ENCODE results near the gene GRM4. TPM values are rescaled to one million over a fixed set of nuclear protein-coding genes. Genes with fewer than 3 reads are reported as not detected.
"Not testable (repeated sequence)": the region's sequence is repeated elsewhere in the genome, so short reads cannot be mapped to it uniquely, and the experiment has no call there.

GRM4 gene
- total and polyA plus RNA-seq, 4 donors = not detected

GRCh38 chr6:34189806-34190503, 44.1 kb upstream of the GRM4 start:
- H3K27ac ChIP-seq (ENCODE audit: low read depth in 1 of 2, low read length in 2 of 2) = no peak overlapping the region
- H3K4me3 ChIP-seq (ENCODE audit: low read depth in 1 of 3, low read length in 3 of 3) = no peak overlapping the region
- H3K4me1 ChIP-seq (ENCODE audit: control insufficient read depth in 4 of 4, insufficient read depth in 4 of 4, low read length in 3 of 4) = no peaks in the 10 kb centered on the region
- no peak for TF ChIP-seq GABPA (IDR thresholded peaks at IDR 0.05 in 1 of 2, conservative IDR thresholded peaks at IDR 0.05 in 1 of 2)
- TF ChIP-seq REST (IDR thresholded peaks at IDR 0.05) = no peak
- TF ChIP-seq CTCF (IDR thresholded peaks at IDR 0.05; ENCODE audit: low read depth, low read length, missing input control) = no peak
- TF ChIP-seq EGR1 (IDR thresholded peaks at IDR 0.05; ENCODE audit: low read depth in 2 of 2) = no peak
- TF ChIP-seq HNF4A (conservative IDR thresholded peaks at IDR 0.05) = no peak
- TF ChIP-seq MAX (IDR thresholded peaks at IDR 0.05) = no peak
- no peaks in the 10 kb centered on the region for H3K27me3 ChIP-seq (ENCODE audit: control insufficient read depth in 4 of 4, insufficient read depth in 4 of 4, low read length in 3 of 4)
- WGBS = 79% methylated on average over 12 of the region's 12 CpGs
- DNase-seq (ENCODE audit: low spot score) = no peak
- no peaks in the 10 kb centered on the region for H3K9me3 ChIP-seq (ENCODE audit: control insufficient read depth in 4 of 4, low read length in 3 of 4)
- H3K36me3 ChIP-seq (ENCODE audit: control insufficient read depth in 4 of 4, insufficient read depth in 3 of 4, low read depth in 1 of 4, low read length in 3 of 4) = no peaks in the 10 kb centered on the region
- no peak overlapping the region for H3K9ac ChIP-seq (ENCODE audit: low read depth in 1 of 2, low read length in 2 of 2)

GRCh38 chr6:34184726-34185125, 38.8 kb upstream of the GRM4 start:
- H3K27me3 ChIP-seq (ENCODE audit: control insufficient read depth in 4 of 4, insufficient read depth in 4 of 4, low read length in 3 of 4); H3K27ac ChIP-seq (ENCODE audit: low read depth in 1 of 2, low read length in 2 of 2); H3K9ac ChIP-seq (ENCODE audit: low read depth in 1 of 2, low read length in 2 of 2); H3K4me1 ChIP-seq (ENCODE audit: control insufficient read depth in 4 of 4, insufficient read depth in 4 of 4, low read length in 3 of 4); DNase-seq (ENCODE audit: low spot score); H3K4me3 ChIP-seq (ENCODE audit: low read depth in 1 of 3, low read length in 3 of 3); H3K36me3 ChIP-seq (ENCODE audit: control insufficient read depth in 4 of 4, insufficient read depth in 3 of 4, low read depth in 1 of 4, low read length in 3 of 4); H3K9me3 ChIP-seq (ENCODE audit: control insufficient read depth in 4 of 4, low read length in 3 of 4): not testable (repeated sequence)
- 92% methylated on average over 5 of the region's 5 CpGs for WGBS

GRCh38 chr6:34182751-34183531, 37.1 kb upstream of the GRM4 start:
- DNase-seq (ENCODE audit: low spot score) = no peak
- TF ChIP-seq JUND (IDR thresholded peaks at IDR 0.05) = no peak
- no peak for TF ChIP-seq ATF3 (IDR thresholded peaks at IDR 0.05)
- no peak for TF ChIP-seq MAX (IDR thresholded peaks at IDR 0.05)
- TF ChIP-seq REST (IDR thresholded peaks at IDR 0.05) = no peak
- no peak for TF ChIP-seq FOXA2 (IDR thresholded peaks at IDR 0.05)
- TF ChIP-seq FOXA1 (IDR thresholded peaks at IDR 0.05) = no peak
- no peak for TF ChIP-seq EGR1 (IDR thresholded peaks at IDR 0.05; ENCODE audit: low read depth in 2 of 2)
- no peak for TF ChIP-seq NR2F2 (IDR thresholded peaks at IDR 0.05)
- TF ChIP-seq ZBTB33 (IDR thresholded peaks at IDR 0.05) = no peak
- H3K27ac ChIP-seq (ENCODE audit: low read depth in 1 of 2, low read length in 2 of 2) = no peak overlapping the region
- H3K4me1 ChIP-seq (ENCODE audit: control insufficient read depth in 4 of 4, insufficient read depth in 4 of 4, low read length in 3 of 4) = no peaks in the 10 kb centered on the region
- no peaks in the 10 kb centered on the region for H3K27me3 ChIP-seq (ENCODE audit: control insufficient read depth in 4 of 4, insufficient read depth in 4 of 4, low read length in 3 of 4)
- H3K36me3 ChIP-seq (ENCODE audit: control insufficient read depth in 4 of 4, insufficient read depth in 3 of 4, low read depth in 1 of 4, low read length in 3 of 4) = no peaks in the 10 kb centered on the region
- 73% methylated on average over 8 of the region's 8 CpGs for WGBS
- H3K9me3 ChIP-seq (ENCODE audit: control insufficient read depth in 4 of 4, low read length in 3 of 4) = no peaks in the 10 kb centered on the region
- H3K4me3 ChIP-seq (ENCODE audit: low read depth in 1 of 3, low read length in 3 of 3) = no peak overlapping the region
- no peak overlapping the region for H3K9ac ChIP-seq (ENCODE audit: low read depth in 1 of 2, low read length in 2 of 2)
